ENCODE results near the gene HTR6. TPM values are rescaled to one million over a fixed set of nuclear protein-coding genes. Genes with fewer than 3 reads are reported as not detected.

Gene HTR6
- total and polyA plus RNA-seq, 2 of the 4 experiments (the other 2 are of a cell fraction) = not detected

- Histone ChIP-seq H2BK5ac (ENCODE audit: low read depth, low read length, poor library complexity, severe bottlenecking) (no peak overlapping the region), H3K27me3 (ENCODE audit: control insufficient read depth, insufficient read depth, low read length) (no peaks in the 10 kb centered on the region), H3K4me3 (ENCODE audit: insufficient read depth, low read depth, low read length) (no peak overlapping the region), H2AFZ (replicated peaks; ENCODE audit: low read length, poor library complexity) (peak overlapping the region; percentile 49), H3K14ac (replicated peaks; ENCODE audit: low read depth, low read length) (no peak overlapping the region), H3K56ac (ENCODE audit: extremely low read depth, insufficient read depth, low read length) (no peak overlapping the region), H2AK5ac (ENCODE audit: low read depth, low read length) (peak overlapping the region; percentile 21; the same call in 1 of the 2 replicates), H4K20me1 (ENCODE audit: insufficient read depth, low read length) (no peaks in the 10 kb centered on the region), H3K9me1 (ENCODE audit: insufficient read depth, low read length) (peaks cover 5% of the 10 kb centered on the region), H3K4ac (ENCODE audit: low read depth, low read length) (no peak overlapping the region), H3K79me1 (ENCODE audit: low read depth in 1 of 2, low read length in 2 of 2) (no peaks in the 10 kb centered on the region), H4K5ac (ENCODE audit: low read depth, low read length) (no peak overlapping the region), H3K9me3 (ENCODE audit: control insufficient read depth, insufficient read depth, low read length) (no peaks in the 10 kb centered on the region), H3K36me3 (ENCODE audit: control insufficient read depth, insufficient read depth, low read length) (no peaks in the 10 kb centered on the region), H3K4me1 (ENCODE audit: control insufficient read depth, insufficient read depth, low read length) (peaks cover 7% of the 10 kb centered on the region; the same call in 1 of the 2 replicates), H3K27ac (ENCODE audit: insufficient read depth, low read length) (no peak overlapping the region), H2BK120ac (ENCODE audit: low read depth, low read length) (no peak overlapping the region), H3K18ac (ENCODE audit: low read depth, low read length) (no peak overlapping the region), H3K23ac (ENCODE audit: low read depth, low read length) (no peak overlapping the region), H2BK15ac (ENCODE audit: low read depth, low read length) (no peak overlapping the region), H4K91ac (ENCODE audit: insufficient read depth, low read depth, low read length) (no peak overlapping the region), H2BK20ac (ENCODE audit: low read depth, low read length) (no peak overlapping the region), H4K8ac (ENCODE audit: low read depth in 2 of 2, low read length in 2 of 2) (no peak overlapping the region), H3K4me2 (ENCODE audit: low read depth, low read length) (no peak overlapping the region), H2AK9ac (replicated peaks; ENCODE audit: low read depth, low read length, poor library complexity) (peak overlapping the region; percentile 65), H3K9ac (ENCODE audit: low read depth, low read length) (no peak overlapping the region)
- no TSS peak for BruUV-seq (replicated peaks)
- intact Hi-C loops (cut with micrococcal nuclease) (no loop called here), dilution Hi-C loops (cut with HindIII; ENCODE audit: low sequenced_read_pairs, unreplicated experiment) (no loop called here), in situ Hi-C loops (cut with MboI; ENCODE audit: low sequenced_read_pairs) (no loop called here)
- no CpG with 5 or more reads among the region's 5 CpGs for WGBS, 2 experiments (ENCODE audit: extremely low coverage in 2 of 2, insufficient read length in 1 of 2)
- no peak for DNase-seq
- POLR2A ChIA-PET (ENCODE audit: unreplicated experiment) = no interaction called here
- CTCF ChIA-PET = no interaction called here
- no peak for ATAC-seq (ENCODE audit: low read depth)
- TF ChIP-seq CHD1 (IDR thresholded peaks at IDR 0.05; ENCODE audit: low read depth, low read length) (no peak), SMC3 (IDR thresholded peaks at IDR 0.05; ENCODE audit: low read depth, low read length) (no peak), RFX5 (IDR thresholded peaks at IDR 0.05; ENCODE audit: low read depth, low read length) (no peak), BHLHE40 (IDR thresholded peaks at IDR 0.05; ENCODE audit: low read depth, low read length) (no peak), FOS (IDR thresholded peaks at IDR 0.05; ENCODE audit: low read depth, low read length) (no peak), POLR2A (IDR thresholded peaks at IDR 0.05; ENCODE audit: low read depth, low read length) (no peak), CEBPB (IDR thresholded peaks at IDR 0.05; ENCODE audit: low read depth, low read length) (no peak), RAD21 (IDR thresholded peaks at IDR 0.05; ENCODE audit: low read length) (no peak), MXI1 (IDR thresholded peaks at IDR 0.05; ENCODE audit: borderline replicate concordance, low read depth, low read length) (no peak), USF2 (IDR thresholded peaks at IDR 0.05; ENCODE audit: low read depth, low read length) (no peak), MAFK (IDR thresholded peaks at IDR 0.05; ENCODE audit: low read depth, low read length) (no peak), MAZ (IDR thresholded peaks at IDR 0.05; ENCODE audit: borderline replicate concordance, low read depth, low read length) (no peak), CTCF (conservative IDR thresholded peaks at IDR 0.05; ENCODE audit: low read depth, low read length) (no peak)
Measured at GRCh38 chr1:19636065-19636464, 28.6 kb upstream of the HTR6 start.
